HCT116 (cell line): ENCODE measurements around the gene ABR.

Source experiments
- CEBPB ChIP-seq: IDR thresholded peaks from 2 replicates; pipeline ENCODE4 v1.6.1; 2012; ENCODE audit warnings: low read depth
- EGR1 ChIP-seq: IDR thresholded peaks from 2 replicates; pipeline ENCODE4 v1.6.1; 2012; ENCODE audit warnings: low read depth
- EZH2phosphoT487 ChIP-seq: fragments of 200-600 bp; IDR thresholded peaks from 2 replicates; pipeline ENCODE4 v1.6.1; 2018; ENCODE audit warnings: antibody characterized with exemption, borderline replicate concordance
- JUND ChIP-seq: IDR thresholded peaks from 2 replicates; pipeline ENCODE4 v1.6.1; 2012
- POLR2A ChIP-seq: IDR thresholded peaks from 2 replicates; pipeline ENCODE4 v1.7.0; 2011; ENCODE audit warnings: borderline replicate concordance; ENCODE audit not compliant: insufficient read depth, insufficient read length; ENCODE audit errors: extremely low read depth
- RAD21 ChIP-seq: IDR thresholded peaks from 2 replicates; pipeline ENCODE4 v1.6.1; 2012; ENCODE audit warnings: low read depth, mild to moderate bottlenecking
- SP1 ChIP-seq: IDR thresholded peaks from 2 replicates; pipeline ENCODE4 v1.6.1; 2012; ENCODE audit warnings: low read depth
- TCF7L2 ChIP-seq: IDR thresholded peaks from 2 replicates; pipeline ENCODE4 v1.7.0; 2011; ENCODE audit warnings: borderline replicate concordance, inconsistent platforms; ENCODE audit not compliant: insufficient read depth, insufficient read length; ENCODE audit errors: extremely low read depth
- TF ChIP-seq, protein P1 (sequence below), 3 experiments: fragments of 200-600 bp in 1 of 3; sonication (generic) in 1 of 3; IDR thresholded peaks in 2 of 3; conservative IDR thresholded peaks in 1 of 3; 2 replicates each; pipeline ENCODE4 v1.5.1; 2012 to 2017; ENCODE audit warnings: low read depth in 2 of 3, low read length in 2 of 3, antibody characterized with exemption in 1 of 3, borderline replicate concordance in 1 of 3, control low read depth in 1 of 3, mild to moderate bottlenecking in 1 of 3, mixed read lengths in 1 of 3, mixed run types in 1 of 3, moderate library complexity in 1 of 3; ENCODE audit not compliant: insufficient read depth in 1 of 3
- TF ChIP-seq, protein P2 (sequence below): IDR thresholded peaks from 2 replicates; pipeline ENCODE4 v1.6.1; 2012

DNA sequence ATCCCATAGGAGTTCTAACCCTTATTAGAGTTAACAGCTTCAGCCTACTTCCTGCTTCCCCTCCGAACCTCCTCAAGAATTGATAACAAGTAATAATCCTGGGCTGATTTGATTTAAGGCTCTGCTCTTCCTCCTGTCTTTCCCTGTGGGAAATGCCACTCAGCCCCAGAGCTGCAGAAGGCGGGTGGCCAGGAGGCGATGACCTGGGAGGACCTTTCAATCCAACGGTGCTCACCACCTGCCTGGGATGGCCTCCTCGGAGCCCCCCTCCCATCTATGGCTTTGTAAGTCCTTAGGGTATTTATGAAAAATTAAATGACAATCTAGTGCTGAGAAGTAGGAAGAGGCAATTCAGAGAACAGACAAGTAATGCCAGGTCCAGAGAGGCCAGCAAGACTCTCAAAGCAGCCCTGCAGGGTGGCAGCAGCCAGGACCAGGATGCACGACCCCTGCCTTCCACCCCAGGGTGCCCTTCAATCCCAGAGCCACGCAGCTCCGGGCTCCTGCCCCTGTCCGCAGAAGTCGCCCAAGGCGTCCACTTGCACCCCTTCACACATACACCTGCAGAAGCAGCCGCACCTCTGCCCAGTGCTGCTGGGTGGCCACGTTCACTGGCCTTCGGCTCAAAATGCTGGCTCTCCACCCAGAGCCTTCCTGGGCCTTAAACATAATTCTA lies 34.3 kb downstream of the ABR start:
- TF ChIP-seq, protein P1, sequence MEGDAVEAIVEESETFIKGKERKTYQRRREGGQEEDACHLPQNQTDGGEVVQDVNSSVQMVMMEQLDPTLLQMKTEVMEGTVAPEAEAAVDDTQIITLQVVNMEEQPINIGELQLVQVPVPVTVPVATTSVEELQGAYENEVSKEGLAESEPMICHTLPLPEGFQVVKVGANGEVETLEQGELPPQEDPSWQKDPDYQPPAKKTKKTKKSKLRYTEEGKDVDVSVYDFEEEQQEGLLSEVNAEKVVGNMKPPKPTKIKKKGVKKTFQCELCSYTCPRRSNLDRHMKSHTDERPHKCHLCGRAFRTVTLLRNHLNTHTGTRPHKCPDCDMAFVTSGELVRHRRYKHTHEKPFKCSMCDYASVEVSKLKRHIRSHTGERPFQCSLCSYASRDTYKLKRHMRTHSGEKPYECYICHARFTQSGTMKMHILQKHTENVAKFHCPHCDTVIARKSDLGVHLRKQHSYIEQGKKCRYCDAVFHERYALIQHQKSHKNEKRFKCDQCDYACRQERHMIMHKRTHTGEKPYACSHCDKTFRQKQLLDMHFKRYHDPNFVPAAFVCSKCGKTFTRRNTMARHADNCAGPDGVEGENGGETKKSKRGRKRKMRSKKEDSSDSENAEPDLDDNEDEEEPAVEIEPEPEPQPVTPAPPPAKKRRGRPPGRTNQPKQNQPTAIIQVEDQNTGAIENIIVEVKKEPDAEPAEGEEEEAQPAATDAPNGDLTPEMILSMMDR (IDR thresholded peaks at IDR 0.05 in 2 of 3, conservative IDR thresholded peaks at IDR 0.05 in 1 of 3; ENCODE audit: borderline replicate concordance in 1 of 3, insufficient read depth in 1 of 3, low read depth in 2 of 3, low read length in 2 of 3): no peak
- TF ChIP-seq EZH2phosphoT487: no peak
- no peak for TF ChIP-seq EGR1
- TF ChIP-seq JUND: no peak
- no peak for TF ChIP-seq RAD21
- TF ChIP-seq, protein P2, sequence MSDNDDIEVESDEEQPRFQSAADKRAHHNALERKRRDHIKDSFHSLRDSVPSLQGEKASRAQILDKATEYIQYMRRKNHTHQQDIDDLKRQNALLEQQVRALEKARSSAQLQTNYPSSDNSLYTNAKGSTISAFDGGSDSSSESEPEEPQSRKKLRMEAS: no peak
- no peak for TF ChIP-seq CEBPB
- TF ChIP-seq TCF7L2: no peak
- TF ChIP-seq POLR2A: no peak
- TF ChIP-seq SP1: no peak
